ENCODE measurements around the gene STK32C.
A peak's percentile ranks its signal among the peaks of the same experiment; 100 is the strongest.

Gene STK32C

GRCh38 chr10:132243141-132243540, 64.6 kb downstream of the STK32C start:
- ATAC-seq, result no peak

GRCh38 chr10:132242103-132242840, 65.5 kb downstream of the STK32C start:
- ATAC-seq, result no peak

GRCh38 chr10:132241496-132241895, 66.3 kb downstream of the STK32C start:
- ATAC-seq, result no peak

- ATAC-seq, result no peak
Measured at GRCh38 chr10:132241086-132241485, 66.7 kb downstream of the STK32C start.

- ATAC-seq, result no peak
Measured at GRCh38 chr10:132240581-132240980, 67.2 kb downstream of the STK32C start.

- no peak for ATAC-seq
Measured at GRCh38 chr10:132240156-132240555, 67.6 kb downstream of the STK32C start.

- no peak for ATAC-seq
Measured at GRCh38 chr10:132239126-132240031, 68.4 kb downstream of the STK32C start.

GRCh38 chr10:132238371-132239125, 69.2 kb downstream of the STK32C start:
- no peak for ATAC-seq

- no peak for ATAC-seq
Measured at GRCh38 chr10:132237871-132238270, 69.9 kb downstream of the STK32C start.

- no peak for ATAC-seq
Measured at GRCh38 chr10:132237396-132237795, 70.4 kb downstream of the STK32C start.

GRCh38 chr10:132236881-132237280, 70.9 kb downstream of the STK32C start:
- ATAC-seq, result no peak

GRCh38 chr10:132236161-132236560, 71.6 kb downstream of the STK32C start:
- no peak for ATAC-seq

GRCh38 chr10:132234860-132235259, 72.9 kb downstream of the STK32C start:
- no peak for ATAC-seq

GRCh38 chr10:132233501-132234085, 74.2 kb downstream of the STK32C start:
- ATAC-seq, result no peak

GRCh38 chr10:132232981-132233380, 74.8 kb downstream of the STK32C start:
- ATAC-seq, result no peak

- ATAC-seq, result peak; percentile 33 to 39
Measured at GRCh38 chr10:132232023-132232951, 75.5 kb downstream of the STK32C start.

- ATAC-seq, result no peak
Measured at GRCh38 chr10:132231656-132232022, 76.1 kb downstream of the STK32C start.

- ATAC-seq, result no peak
Measured at GRCh38 chr10:132230557-132231210, 77.1 kb downstream of the STK32C start.

- peak; percentile 58 to 65 for ATAC-seq
Measured at GRCh38 chr10:132229834-132230556, 77.8 kb downstream of the STK32C start.

- no peak for ATAC-seq
Measured at GRCh38 chr10:132229096-132229495, 78.7 kb downstream of the STK32C start.
